Measurements from ENCODE around the gene CD300LF.

DNA sequence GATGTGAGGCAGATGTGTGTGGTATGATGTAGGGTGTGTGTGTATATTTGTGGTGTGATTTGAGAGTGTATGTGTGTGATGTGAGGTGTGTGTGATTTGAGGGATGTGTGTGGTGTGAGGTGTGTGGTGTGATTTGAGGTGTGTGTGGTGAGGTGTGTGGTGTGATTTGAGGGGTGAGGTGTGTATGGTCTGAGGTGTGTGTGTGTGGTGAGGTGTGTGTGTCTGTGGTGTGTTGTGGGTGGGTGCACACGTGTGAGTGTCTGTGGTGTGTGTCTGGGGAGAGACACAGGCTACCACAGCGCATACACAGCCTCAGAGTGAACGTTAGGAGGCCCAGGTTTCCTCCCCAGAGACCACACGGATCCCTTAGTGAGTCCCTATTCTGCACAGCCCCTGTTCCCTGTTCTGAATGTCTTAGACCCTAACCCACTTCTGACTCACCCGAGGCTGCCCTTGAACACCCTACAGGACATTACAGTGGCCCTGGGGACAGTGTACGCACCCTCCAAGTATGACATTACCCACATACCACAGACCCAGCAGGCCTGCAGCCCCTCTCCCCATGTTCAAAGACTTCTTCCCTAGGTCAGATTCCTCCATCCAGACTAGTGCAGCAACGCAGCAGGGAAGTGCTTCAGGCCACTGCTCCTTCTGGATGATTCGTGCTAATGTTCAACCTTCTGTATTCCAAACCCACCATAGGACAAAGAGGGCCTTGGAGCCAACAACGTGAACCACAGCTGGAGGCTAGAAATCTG, 20.8 kb upstream of the CD300LF start:
- TF ChIP-seq EZH2 (IDR thresholded peaks at IDR 0.05; ENCODE audit: borderline replicate concordance) (no peak), CTCF (IDR thresholded peaks at IDR 0.05; ENCODE audit: poor library complexity) (no peak), EZH2phosphoT487 (IDR thresholded peaks at IDR 0.05; ENCODE audit: low read depth, severe bottlenecking, unreplicated experiment) (no peak)

All from hepatocyte (in vitro differentiated cells).